ENCODE results near the gene OR8H1. TPM values are rescaled to one million over a fixed set of nuclear protein-coding genes. Genes with fewer than 3 reads are reported as not detected.

Gene OR8H1, protein sequence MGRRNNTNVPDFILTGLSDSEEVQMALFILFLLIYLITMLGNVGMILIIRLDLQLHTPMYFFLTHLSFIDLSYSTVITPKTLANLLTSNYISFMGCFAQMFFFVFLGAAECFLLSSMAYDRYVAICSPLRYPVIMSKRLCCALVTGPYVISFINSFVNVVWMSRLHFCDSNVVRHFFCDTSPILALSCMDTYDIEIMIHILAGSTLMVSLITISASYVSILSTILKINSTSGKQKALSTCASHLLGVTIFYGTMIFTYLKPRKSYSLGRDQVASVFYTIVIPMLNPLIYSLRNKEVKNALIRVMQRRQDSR
- total RNA-seq (2016; rRNA removed; fragmentation: Illumina TruSeq; extraction: Trizol) (not detected in 2 replicates), polyA plus RNA-seq (2011; rRNA removed) (not detected in 2 replicates), polyA minus RNA-seq (2011; rRNA and poly(A)+ RNA removed; ENCODE audit: low replicate concordance) (not detected in 2 replicates), Bru-seq, nascent RNA (not detected), BruChase-seq, experiment 1, labeled RNA remaining after a 6-hour chase (not detected), BruChase-seq, experiment 2, labeled RNA remaining after a 2-hour chase (not detected)
- total RNA-seq (2016; cell fraction: cytosol; rRNA removed; fragmentation: Illumina TruSeq; extraction: Trizol; ENCODE audit: low read depth): not detected in 2 replicates
- total RNA-seq (2016; cell fraction: insoluble cytoplasmic fraction; rRNA removed; fragmentation: Illumina TruSeq; extraction: Trizol): not detected in 2 replicates
- total RNA-seq (2016; cell fraction: membrane; rRNA removed; fragmentation: Illumina TruSeq; extraction: Trizol): not detected in 2 replicates
- not detected in 2 replicates for total RNA-seq (2016; cell fraction: nucleus; rRNA removed; fragmentation: Illumina TruSeq; extraction: Trizol)
- not detected in 2 replicates for polyA plus RNA-seq (2011; cell fraction: cytosol; rRNA removed)
- polyA plus RNA-seq (2011; cell fraction: nucleus; rRNA removed): not detected in 2 replicates
- not detected in 2 replicates for polyA plus RNA-seq (2012)
- polyA plus RNA-seq (2016; cell fraction: cytosol; fragmentation: Illumina TruSeq; extraction: Trizol; ENCODE audit: low read depth): not detected in 2 replicates
- polyA plus RNA-seq (2016; cell fraction: insoluble cytoplasmic fraction; fragmentation: Illumina TruSeq; extraction: Trizol; ENCODE audit: low read depth): not detected in 2 replicates
- polyA plus RNA-seq (2016; cell fraction: membrane; fragmentation: Illumina TruSeq; extraction: Trizol; ENCODE audit: low read depth): not detected in 2 replicates
- polyA plus RNA-seq (2016; cell fraction: nucleus; fragmentation: Illumina TruSeq; extraction: Trizol; ENCODE audit: insufficient read depth, low read depth): not detected in 2 replicates
- not detected in 2 replicates for polyA minus RNA-seq (2011; cell fraction: cytosol; rRNA and poly(A)+ RNA removed)
- not detected in 2 replicates for polyA minus RNA-seq (2011; cell fraction: nucleus; rRNA and poly(A)+ RNA removed)
- long read RNA-seq, experiment 1: 0 reads
- long read RNA-seq, experiment 2: 0 reads

- intact Hi-C loops (cut with micrococcal nuclease; ENCODE audit: unreplicated experiment): no loop called here
- FAIRE-seq (no peak), ATAC-seq (no peak), DNase-seq (ENCODE audit: low spot score) (no peak)
- POLR2A ChIA-PET: no interaction called here
- CTCF ChIA-PET (ENCODE audit: low intra/inter-chr PET ratio, low total read pairs): no interaction called here
- Histone ChIP-seq H3K4me2 (ENCODE audit: low read depth, low read length) (no peak within 1 kb of the TSS), H2AFZ (ENCODE audit: low read length) (no peak within 1 kb of the TSS), H3K4me3 (replicated peaks in 1 of 3; ENCODE audit: insufficient read depth in 1 of 3, low read depth in 2 of 3, low read length in 3 of 3) (no peak within 1 kb of the TSS), H3K27ac (ENCODE audit: extremely low read length, insufficient read depth, low read length) (no peak within 1 kb of the TSS), H3K27me3 (ENCODE audit: control insufficient read depth in 1 of 2, insufficient read depth in 2 of 2, low read length in 2 of 2) (no peaks in the 10 kb centered on the region), H3K79me2 (ENCODE audit: insufficient read depth, low read length) (no peaks in the 10 kb centered on the region), H4K20me1 (ENCODE audit: insufficient read depth, low read length) (no peaks in the 10 kb centered on the region), H3K36me3 (replicated peaks in 1 of 2; ENCODE audit: control insufficient read depth in 1 of 2, insufficient read depth in 2 of 2, low read length in 2 of 2) (no peaks in the 10 kb centered on the region), H3K9me3 (ENCODE audit: low read length) (peaks cover 7% of the 10 kb centered on the region; the same call in 1 of the 2 replicates), H3K4me1 (ENCODE audit: insufficient read depth, low read length) (no peaks in the 10 kb centered on the region), H3K9ac (ENCODE audit: insufficient read depth, low read depth, low read length) (no peak within 1 kb of the TSS)
- 0% methylated on average over 2 of the region's 2 CpGs for WGBS (ENCODE audit: low lambda C conversion rate)
- TF ChIP-seq NPAS2 (CRISPR knock-in tag; IDR thresholded peaks at IDR 0.05; ENCODE audit: borderline replicate concordance) (no peak), ZFP90 (CRISPR knock-in tag; IDR thresholded peaks at IDR 0.05; ENCODE audit: borderline replicate concordance) (no peak), DDIT3 (CRISPR knock-in tag; IDR thresholded peaks at IDR 0.05) (no peak), ZSCAN22 (CRISPR knock-in tag; IDR thresholded peaks at IDR 0.05) (no peak), TARDBP (CRISPR knock-in tag; IDR thresholded peaks at IDR 0.05) (no peak), FOXM1 (CRISPR knock-in tag; IDR thresholded peaks at IDR 0.05) (no peak), ZNF644 (CRISPR knock-in tag; IDR thresholded peaks at IDR 0.05; ENCODE audit: low read depth) (no peak), ZNF543 (CRISPR knock-in tag; IDR thresholded peaks at IDR 0.05) (no peak), IRX3 (CRISPR knock-in tag; IDR thresholded peaks at IDR 0.05; ENCODE audit: borderline replicate concordance, low read depth) (no peak), ZNF773 (CRISPR knock-in tag; IDR thresholded peaks at IDR 0.05; ENCODE audit: borderline replicate concordance) (no peak), ZNF136 (CRISPR knock-in tag; IDR thresholded peaks at IDR 0.05; ENCODE audit: low read depth) (no peak), ZNF225 (CRISPR knock-in tag; IDR thresholded peaks at IDR 0.05) (no peak), ESRRA (CRISPR knock-in tag; IDR thresholded peaks at IDR 0.05; ENCODE audit: low read depth) (no peak), PRPF4 (IDR thresholded peaks at IDR 0.05; ENCODE audit: low read depth, low read length, poor library complexity, severe bottlenecking) (no peak), ZBTB3 (CRISPR knock-in tag; IDR thresholded peaks at IDR 0.05; ENCODE audit: borderline replicate concordance, low read depth) (no peak)
- TF ChIP-seq, protein P1, sequence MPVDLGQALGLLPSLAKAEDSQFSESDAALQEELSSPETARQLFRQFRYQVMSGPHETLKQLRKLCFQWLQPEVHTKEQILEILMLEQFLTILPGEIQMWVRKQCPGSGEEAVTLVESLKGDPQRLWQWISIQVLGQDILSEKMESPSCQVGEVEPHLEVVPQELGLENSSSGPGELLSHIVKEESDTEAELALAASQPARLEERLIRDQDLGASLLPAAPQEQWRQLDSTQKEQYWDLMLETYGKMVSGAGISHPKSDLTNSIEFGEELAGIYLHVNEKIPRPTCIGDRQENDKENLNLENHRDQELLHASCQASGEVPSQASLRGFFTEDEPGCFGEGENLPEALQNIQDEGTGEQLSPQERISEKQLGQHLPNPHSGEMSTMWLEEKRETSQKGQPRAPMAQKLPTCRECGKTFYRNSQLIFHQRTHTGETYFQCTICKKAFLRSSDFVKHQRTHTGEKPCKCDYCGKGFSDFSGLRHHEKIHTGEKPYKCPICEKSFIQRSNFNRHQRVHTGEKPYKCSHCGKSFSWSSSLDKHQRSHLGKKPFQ (CRISPR knock-in tag; IDR thresholded peaks at IDR 0.05; ENCODE audit: insufficient replicate concordance): no peak
- TF ChIP-seq, protein P2, sequence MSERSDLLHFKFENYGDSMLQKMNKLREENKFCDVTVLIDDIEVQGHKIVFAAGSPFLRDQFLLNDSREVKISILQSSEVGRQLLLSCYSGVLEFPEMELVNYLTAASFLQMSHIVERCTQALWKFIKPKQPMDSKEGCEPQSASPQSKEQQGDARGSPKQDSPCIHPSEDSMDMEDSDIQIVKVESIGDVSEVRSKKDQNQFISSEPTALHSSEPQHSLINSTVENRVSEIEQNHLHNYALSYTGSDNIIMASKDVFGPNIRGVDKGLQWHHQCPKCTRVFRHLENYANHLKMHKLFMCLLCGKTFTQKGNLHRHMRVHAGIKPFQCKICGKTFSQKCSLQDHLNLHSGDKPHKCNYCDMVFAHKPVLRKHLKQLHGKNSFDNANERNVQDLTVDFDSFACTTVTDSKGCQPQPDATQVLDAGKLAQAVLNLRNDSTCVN (CRISPR knock-in tag; IDR thresholded peaks at IDR 0.05; ENCODE audit: borderline replicate concordance): no peak
- in situ Hi-C loops (cut with HindIII; ENCODE audit: extremely low pct_ligation_motif_present, low pct_unique_long_range_greater_than_20kb): no loop called here
- no TSS peak for BruUV-seq (replicated peaks)
Observed at GRCh38 chr11:56292154-56292553, at the start of gene OR8H1. Gene OR8H1, minus strand, starts transcription at chr11:56292254. Its CDS starts 1,192 bp downstream, at chr11:56291062.

All from HepG2 (cell line).